HUES64 (cell line): ENCODE results near the gene DST. TPM values are rescaled to one million over a fixed set of nuclear protein-coding genes. Genes with fewer than 3 reads are reported as not detected.

Experiments
- H3K27ac ChIP-seq: 2 replicates; pipeline ENCODE4 v1.7.0; 2013; ENCODE audit warnings: low read depth, low read length, inconsistent platforms
- H3K27me3 ChIP-seq: 2 replicates; pipeline ENCODE4 v1.6.1; 2013; ENCODE audit warnings: mild to moderate bottlenecking, low read length; ENCODE audit not compliant: insufficient read depth
- H3K36me3 ChIP-seq: 2 replicates; pipeline ENCODE4 v1.6.1; 2013; ENCODE audit warnings: mild to moderate bottlenecking, low read length; ENCODE audit not compliant: insufficient read depth
- H3K4me1 ChIP-seq: 2 replicates; pipeline ENCODE4 v1.6.1; 2013; ENCODE audit warnings: mild to moderate bottlenecking, low read length, moderate library complexity; ENCODE audit not compliant: insufficient read depth
- H3K4me3 ChIP-seq: 2 replicates; pipeline ENCODE4 v1.5.1; 2013; ENCODE audit warnings: mild to moderate bottlenecking, low read length, moderate library complexity
- H3K9ac ChIP-seq: 2 replicates; pipeline ENCODE4 v1.6.1; 2013; ENCODE audit warnings: mild to moderate bottlenecking, low read depth, low read length
- H3K9me3 ChIP-seq: 2 replicates; pipeline ENCODE4 v1.6.1; 2013; ENCODE audit warnings: low read depth, low read length; ENCODE audit not compliant: insufficient read depth
- WGBS: fragments of 150-250, 120-280 bp; methylation state at CpG from one replicate; pipeline ENCODE4 v1.1.7; 2013; ENCODE audit warnings: missing lambda C conversion rate; 5-methylcytosine and 5-hydroxymethylcytosine counted together
- polyA plus RNA-seq, 2 experiments: library from polyadenylated mRNA; stranded (reverse); fragments of 50-300 nt; gene quantifications; one replicate each; pipeline ENCODE4 v1.2.3, GENCODE V29; 2013

DST gene
- 25.1 TPM for polyA plus RNA-seq (2013, experiment 1 of 2)
- polyA plus RNA-seq (2013, experiment 2 of 2) = 30.9 TPM

- Histone ChIP-seq H3K36me3 (peaks cover 85% of the 10 kb centered on the region), H3K9me3 (no peaks in the 10 kb centered on the region), H3K4me1 (no peaks in the 10 kb centered on the region), H3K27me3 (no peaks in the 10 kb centered on the region), H3K9ac (no peak within 1 kb of the TSS), H3K27ac (no peak within 1 kb of the TSS), H3K4me3 (no peak within 1 kb of the TSS)
- WGBS = 92% methylated on average over 7 of the region's 7 CpGs
Observed at GRCh38 chr6:56642366-56643261, at the start of gene DST. DST (minus strand) TSS chr6:56642889.

- Histone ChIP-seq H3K27ac (no peak overlapping the region), H3K4me1 (peaks cover 19% of the 10 kb centered on the region)
Observed at GRCh38 chr6:56691814-56692213, 49.1 kb upstream of the DST start.

DNA sequence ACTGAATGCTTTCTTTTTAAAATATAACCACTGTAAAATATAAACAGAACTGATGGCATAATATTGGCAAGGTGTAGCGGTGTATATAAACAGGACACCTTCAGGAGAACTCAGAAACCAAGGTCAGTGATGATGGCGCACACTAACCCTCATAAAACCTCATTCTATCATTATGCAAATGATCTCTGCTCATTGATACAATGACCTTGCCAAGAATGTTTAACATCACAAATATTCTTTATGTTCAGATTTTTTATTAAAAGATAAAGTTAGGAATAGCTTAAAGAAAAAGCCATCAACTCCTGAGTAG is 48.6 kb upstream of the DST start:
- no peak overlapping the region for H3K9ac ChIP-seq
- no peak overlapping the region for H3K4me3 ChIP-seq
- WGBS = 100% methylated on average over 2 of the region's 2 CpGs
- H3K27ac ChIP-seq = no peak overlapping the region
- H3K36me3 ChIP-seq = peaks cover 13% of the 10 kb centered on the region; the same call in 1 of the 2 replicates
- no peaks in the 10 kb centered on the region for H3K27me3 ChIP-seq
- peaks cover 19% of the 10 kb centered on the region for H3K4me1 ChIP-seq
- H3K9me3 ChIP-seq = no peaks in the 10 kb centered on the region

More at GRCh38 chr6:56691814-56692213, 49.1 kb upstream of the DST start:
- H3K36me3 ChIP-seq = peaks cover 17% of the 10 kb centered on the region
- H3K4me3 ChIP-seq = no peak overlapping the region
- WGBS = 100% methylated on average over 1 of the region's 1 CpG
- H3K9ac ChIP-seq = no peak overlapping the region
- no peaks in the 10 kb centered on the region for H3K9me3 ChIP-seq
- H3K27me3 ChIP-seq = no peaks in the 10 kb centered on the region

DNA sequence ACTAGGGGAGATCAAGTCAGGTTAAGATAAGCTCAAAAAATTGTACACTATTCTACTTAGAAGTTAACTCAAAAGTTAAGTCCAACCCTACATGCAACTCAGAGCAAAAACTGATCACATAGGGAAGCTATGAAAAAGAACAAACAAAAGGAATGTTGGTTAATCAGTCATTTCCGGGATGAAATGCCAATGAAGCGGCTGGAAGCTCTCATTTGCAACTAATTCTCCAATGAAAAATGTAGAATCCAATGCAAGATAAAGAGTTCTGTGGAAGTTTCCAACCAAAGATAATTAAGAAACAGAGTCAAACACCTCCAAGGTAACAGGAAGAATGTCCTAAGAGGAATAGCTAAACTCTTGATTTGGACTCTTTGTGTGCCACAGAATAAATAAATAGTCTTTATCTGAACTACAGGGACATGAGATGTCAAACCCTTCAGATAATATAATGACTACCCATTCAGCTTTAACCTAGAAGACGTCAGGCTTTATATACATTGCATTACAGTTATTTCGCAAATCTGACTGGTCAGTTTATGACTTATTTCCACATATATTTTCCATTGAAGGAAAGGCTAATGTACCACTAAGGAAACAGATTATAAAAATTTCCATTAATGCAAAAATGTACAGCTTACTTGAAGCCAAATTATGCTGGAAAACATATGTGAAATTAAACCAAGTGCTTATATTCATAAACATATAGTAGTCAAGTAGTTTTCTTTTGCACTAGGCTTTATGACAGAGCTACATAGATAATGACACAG is 48.0 kb upstream of the DST start:
- Histone ChIP-seq H3K4me3 (no peak overlapping the region), H3K27me3 (no peaks in the 10 kb centered on the region), H3K36me3 (peaks cover 11% of the 10 kb centered on the region; the same call in 1 of the 2 replicates), H3K27ac (no peak overlapping the region), H3K9ac (no peak overlapping the region), H3K4me1 (peaks cover 19% of the 10 kb centered on the region), H3K9me3 (no peaks in the 10 kb centered on the region)
- WGBS = 89% methylated on average over 4 of the region's 4 CpGs

DNA sequence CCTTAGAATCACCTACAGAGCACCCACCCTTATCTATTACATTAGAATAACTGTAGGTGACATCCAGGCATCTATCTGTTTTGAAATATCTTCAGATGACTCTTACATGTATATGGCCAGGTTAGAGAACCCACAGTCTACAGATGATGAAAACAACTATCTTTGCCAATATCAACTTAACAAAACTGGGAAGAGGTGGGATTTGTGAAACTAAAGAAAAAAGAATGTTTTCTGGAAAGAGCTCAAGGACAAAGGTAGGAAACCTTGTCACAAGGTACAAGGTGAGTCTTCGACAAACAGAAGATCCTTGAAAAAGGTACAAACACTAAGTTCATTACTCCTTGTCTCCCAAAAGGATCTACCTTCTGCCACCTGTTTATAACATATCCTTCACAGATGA is 47.0 kb upstream of the DST start:
- Histone ChIP-seq H3K4me1 (peaks cover 19% of the 10 kb centered on the region), H3K36me3 (peaks cover 7% of the 10 kb centered on the region; the same call in 1 of the 2 replicates), H3K9ac (no peak overlapping the region), H3K27me3 (no peaks in the 10 kb centered on the region), H3K9me3 (no peaks in the 10 kb centered on the region), H3K4me3 (no peak overlapping the region), H3K27ac (no peak overlapping the region)
- 100% methylated on average over 1 of the region's 1 CpG for WGBS

GRCh38 chr6:56689114-56689513 is 46.4 kb upstream of the DST start:
- Histone ChIP-seq H3K36me3 (peaks cover 7% of the 10 kb centered on the region; the same call in 1 of the 2 replicates), H3K9me3 (no peaks in the 10 kb centered on the region), H3K27ac (no peak overlapping the region), H3K27me3 (no peaks in the 10 kb centered on the region), H3K9ac (no peak overlapping the region), H3K4me3 (no peak overlapping the region), H3K4me1 (peaks cover 23% of the 10 kb centered on the region)
- 91% methylated on average over 3 of the region's 3 CpGs for WGBS

DNA sequence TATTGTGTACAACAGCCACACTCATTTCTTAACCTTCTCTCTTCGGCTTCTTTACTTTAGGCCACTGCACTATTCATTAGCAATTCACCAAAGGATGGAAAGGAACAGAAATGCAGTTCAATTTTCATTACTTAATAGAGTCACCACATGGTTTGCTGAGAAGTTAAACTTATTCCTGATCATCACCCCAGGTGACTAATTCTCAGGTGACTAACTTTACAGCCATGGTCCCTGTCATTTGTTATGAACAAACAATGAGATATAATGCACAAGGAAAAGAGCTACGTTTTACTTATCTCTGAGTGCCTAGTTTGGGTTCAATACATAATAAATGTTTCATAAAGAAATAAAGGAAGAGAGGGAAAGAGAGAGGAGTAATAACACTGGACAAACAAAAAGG is 45.8 kb upstream of the DST start:
- Histone ChIP-seq H3K4me3 (no peak overlapping the region), H3K36me3 (peaks cover 7% of the 10 kb centered on the region; the same call in 1 of the 2 replicates), H3K27me3 (no peaks in the 10 kb centered on the region), H3K27ac (no peak overlapping the region), H3K9ac (no peak overlapping the region), H3K4me1 (peaks cover 23% of the 10 kb centered on the region), H3K9me3 (no peaks in the 10 kb centered on the region)
- WGBS = 95% methylated on average over 2 of the region's 2 CpGs

DNA sequence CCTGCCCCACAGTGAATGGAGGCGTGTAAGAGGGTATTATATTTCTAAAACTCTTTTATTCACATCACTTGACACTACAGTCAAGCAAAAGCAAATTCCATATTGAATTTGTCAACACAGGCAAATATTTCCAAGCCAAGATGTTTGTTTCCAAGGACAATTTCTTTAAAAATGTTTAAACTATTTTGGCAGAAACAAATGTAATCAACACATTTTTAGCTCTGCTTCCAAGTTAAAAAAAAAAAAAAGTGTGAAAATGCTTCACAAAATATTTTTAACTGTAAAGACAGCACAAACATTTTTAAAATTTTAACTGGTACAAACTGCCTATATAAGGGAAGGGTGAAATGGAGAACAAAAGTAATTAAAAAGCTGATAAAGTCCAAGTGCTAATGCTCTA is 44.9 kb upstream of the DST start:
- WGBS = no CpG with 5 or more reads among the region's 1 CpG

GRCh38 chr6:56686429-56686828 is 43.7 kb upstream of the DST start:
- Histone ChIP-seq H3K27ac (no peak overlapping the region), H3K4me1 (peaks cover 23% of the 10 kb centered on the region), H3K27me3 (no peaks in the 10 kb centered on the region), H3K9ac (no peak overlapping the region), H3K4me3 (no peak overlapping the region), H3K36me3 (no peaks in the 10 kb centered on the region; the same call in 1 of the 2 replicates), H3K9me3 (no peaks in the 10 kb centered on the region)
- whole genome bisulfite sequencing = 100% methylated on average over 1 of the region's 2 CpGs

More for the DNA sequence above, 44.9 kb upstream of the DST start:
- Histone ChIP-seq H3K9ac (no peak overlapping the region), H3K4me1 (peaks cover 23% of the 10 kb centered on the region), H3K36me3 (peaks cover 6% of the 10 kb centered on the region; the same call in 1 of the 2 replicates), H3K27me3 (no peaks in the 10 kb centered on the region), H3K4me3 (no peak overlapping the region), H3K27ac (no peak overlapping the region), H3K9me3 (no peaks in the 10 kb centered on the region)

DNA sequence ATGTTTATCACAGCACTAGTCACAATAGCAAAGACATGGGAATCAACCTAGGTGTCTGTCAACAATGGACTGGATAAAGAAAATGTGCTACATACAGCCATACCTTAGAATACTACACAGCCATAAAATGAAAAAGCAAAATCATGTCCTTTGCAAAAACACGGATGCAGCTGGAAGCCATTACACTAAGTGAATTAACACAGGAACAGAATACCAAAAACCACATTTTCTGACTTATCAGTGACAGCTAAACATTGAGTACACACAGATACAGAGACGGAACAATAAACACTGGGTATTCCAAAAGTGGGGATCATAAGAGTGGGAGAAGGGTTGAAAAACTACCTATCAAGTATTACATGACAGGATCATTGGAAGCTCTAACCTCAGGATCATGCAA is 43.3 kb upstream of the DST start:
- peaks cover 20% of the 10 kb centered on the region for H3K4me1 ChIP-seq
- H3K36me3 ChIP-seq = no peaks in the 10 kb centered on the region; the same call in 1 of the 2 replicates
- H3K9me3 ChIP-seq = no peaks in the 10 kb centered on the region
- no peak overlapping the region for H3K27ac ChIP-seq
- no peak overlapping the region for H3K9ac ChIP-seq
- WGBS = 99% methylated on average over 2 of the region's 2 CpGs
- H3K27me3 ChIP-seq = no peaks in the 10 kb centered on the region
- no peak overlapping the region for H3K4me3 ChIP-seq

DNA sequence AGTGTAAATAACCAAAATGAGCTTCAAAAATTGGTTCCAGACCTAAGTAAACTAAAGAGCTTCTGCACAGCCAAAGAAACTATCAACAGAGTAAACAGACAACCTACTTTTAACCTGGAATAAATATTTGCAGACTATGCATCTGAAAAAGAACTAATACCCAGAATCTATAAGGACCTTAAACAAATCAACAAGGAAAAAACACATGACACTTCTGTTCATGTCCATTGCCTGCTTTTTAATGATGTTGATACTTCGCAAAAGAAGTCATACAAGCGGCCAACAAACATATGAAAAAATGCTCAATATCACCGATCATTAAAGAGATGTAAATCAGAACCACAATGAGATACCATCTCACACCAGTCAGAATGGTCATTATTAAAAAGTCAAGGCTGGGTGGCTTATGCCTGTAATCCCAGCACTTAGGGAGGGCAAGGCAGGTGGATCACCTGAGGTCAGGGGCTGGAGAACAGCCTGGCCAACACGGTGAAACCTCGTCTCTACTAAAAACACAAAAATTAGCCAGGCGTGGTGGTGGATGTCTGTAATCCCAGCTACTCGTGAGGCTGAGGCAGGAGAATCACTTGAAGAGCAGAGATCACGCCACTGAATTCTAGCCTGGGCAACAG is 42.5 kb upstream of the DST start:
- Histone ChIP-seq H3K27ac (no peak overlapping the region), H3K9me3 (no peaks in the 10 kb centered on the region), H3K36me3 (no peaks in the 10 kb centered on the region; the same call in 1 of the 2 replicates), H3K9ac (no peak overlapping the region), H3K4me3 (no peak overlapping the region), H3K4me1 (peaks cover 12% of the 10 kb centered on the region), H3K27me3 (no peaks in the 10 kb centered on the region)
- 94% methylated on average over 8 of the region's 8 CpGs for WGBS
